Spleen (tissue), 7 donors: ENCODE results near the gene RBMS3.

Experiments
- CTCF ChIP-seq, 11 experiments: fragments of 200-600 bp in 7 of 11; fragments of 450-650 bp in 4 of 11; sonication (generic) in 4 of 11; IDR thresholded peaks in 8 of 11; conservative IDR thresholded peaks in 3 of 11; 1 replicate in 7 of 11; 2 replicates in 4 of 11; pipeline versions ENCODE4 v1.4.0 to v1.8.0; 2016 to 2021; ENCODE audit warnings: antibody characterized with exemption in 11 of 11, inconsistent platforms in 4 of 11, mild to moderate bottlenecking in 1 of 11
- POLR2A ChIP-seq, 3 donors: fragments of 450-650 bp; IDR thresholded peaks; one replicate each; pipeline ENCODE4 v1.5.1; 2017; ENCODE audit warnings: antibody characterized with exemption in 3 of 3, mild to moderate bottlenecking in 1 of 3
- POLR2AphosphoS5 ChIP-seq, 3 donors: sonication (generic); formaldehyde crosslinking; IDR thresholded peaks; one replicate each; pipeline ENCODE4 v1.5.1; 2017; ENCODE audit warnings: antibody characterized with exemption in 3 of 3
- donor health status: DM: no; HTN: no; CAD: no; lungs with moderate emphysema.
- donor health status: DM: no; HTN: no; CAD: no.
- donor health status: DM: no; HTN: no; CAD: no.

GRCh38 chr3:29475305-29475840, 194.5 kb downstream of the RBMS3 start:
- TF ChIP-seq CTCF (IDR thresholded peaks at IDR 0.05 in 8 of 11, conservative IDR thresholded peaks at IDR 0.05 in 3 of 11) (no peak), POLR2AphosphoS5 (IDR thresholded peaks at IDR 0.05) (no peak), POLR2A (IDR thresholded peaks at IDR 0.05) (no peak)
